HepG2 (cell line): ENCODE results near the gene PLA2G12B. TPM values are rescaled to one million over a fixed set of nuclear protein-coding genes. Genes with fewer than 3 reads are reported as not detected.
A peak's percentile ranks its signal among the peaks of the same experiment; 100 is the strongest.

Source experiments
- ATAC-seq: fragments of 200-7000 bp; cut with Tn5 transposase; 3 replicates; pipeline ENCODE4 v1.9.1; 2020; ENCODE audit warnings: mild to moderate bottlenecking, moderate library complexity
- BruUV-seq: library from RNA; stranded (reverse); fragments of 400-500 nt; replicated peaks from 2 replicates; lab custom pipeline; 2021; lab: Mats Ljungman, UMichigan
- CTCF ChIA-PET: fragments of 300-600 bp; formaldehyde crosslinking; extraction: SDS; loops from one replicate; lab custom pipeline; 2021; ENCODE audit warnings: low total read pairs, inconsistent platforms, low intra/inter-chr PET ratio; lab: Yijun Ruan, JAX
- POLR2A ChIA-PET: fragments of 350-600 bp; sonication (Branson Sonifier 250); formaldehyde crosslinking; loops from one replicate; lab custom pipeline; 2020; ENCODE audit warnings: antibody characterized with exemption, inconsistent platforms; lab: Yijun Ruan, JAX
- DNase-seq: peaks from one replicate; pipeline ENCODE4 v3.0.0-alpha.2; 2015; ENCODE audit warnings: low spot score
- FAIRE-seq: peaks from 3 replicates; lab custom pipeline; 2011; peaks lifted over from hg19 to GRCh38; lab: Jason Lieb, UNC
- H2AFZ ChIP-seq: one replicate; pipeline ENCODE4 v1.6.1; 2011; ENCODE audit warnings: low read length, inconsistent platforms
- H3K27ac ChIP-seq: fragments of 300-600 bp; 3 replicates; pipeline ENCODE4 v1.8.0; 2011; ENCODE audit warnings: mixed run types, mild to moderate bottlenecking, mixed read lengths, low read length, inconsistent platforms; ENCODE audit not compliant: insufficient read depth; ENCODE audit errors: extremely low read length
- H3K27me3 ChIP-seq, 2 experiments: fragments of 200-600 bp in 1 of 2; 2 replicates in 1 of 2; 3 replicates in 1 of 2; pipeline versions ENCODE4 v1.6.0 to v1.8.0; 2011; ENCODE audit warnings: low read length in 2 of 2, mild to moderate bottlenecking in 2 of 2, moderate library complexity in 2 of 2, inconsistent platforms in 1 of 2; ENCODE audit not compliant: insufficient read depth in 2 of 2, control insufficient read depth in 1 of 2
- H3K36me3 ChIP-seq, 2 experiments: fragments of 200-600 bp in 1 of 2; replicated peaks in 1 of 2; 2 replicates in 1 of 2; 3 replicates in 1 of 2; pipeline versions ENCODE4 v1.5.1 to v1.8.0; 2011; ENCODE audit warnings: low read length in 2 of 2, inconsistent platforms in 1 of 2; ENCODE audit not compliant: insufficient read depth in 2 of 2, control insufficient read depth in 1 of 2
- H3K4me1 ChIP-seq: 2 replicates; pipeline ENCODE4 v1.5.1; 2012; ENCODE audit warnings: low read length, inconsistent platforms; ENCODE audit not compliant: insufficient read depth
- H3K4me2 ChIP-seq: 2 replicates; pipeline ENCODE4 v1.6.0; 2011; ENCODE audit warnings: low read depth, low read length, inconsistent platforms
- H3K4me3 ChIP-seq, 3 experiments: fragments of 200-600 bp in 1 of 3; sonication (generic), shearing (Covaris generic) in 1 of 3; replicated peaks in 1 of 3; 2 replicates each; pipeline ENCODE4 v1.5.1; 2011 to 2016; ENCODE audit warnings: low read length in 3 of 3, inconsistent platforms in 2 of 3, low read depth in 2 of 3, mild to moderate bottlenecking in 2 of 3, control low read depth in 1 of 3, mixed read lengths in 1 of 3; ENCODE audit not compliant: insufficient read depth in 1 of 3
- H3K79me2 ChIP-seq: one replicate; pipeline ENCODE4 v1.6.1; 2011; ENCODE audit warnings: low read length, inconsistent platforms; ENCODE audit not compliant: insufficient read depth
- H3K9ac ChIP-seq: 2 replicates; pipeline ENCODE4 v1.6.0; 2011; ENCODE audit warnings: mild to moderate bottlenecking, low read depth, low read length, inconsistent platforms; ENCODE audit not compliant: insufficient read depth
- H3K9me3 ChIP-seq: 2 replicates; pipeline ENCODE4 v1.5.1; 2012; ENCODE audit warnings: mild to moderate bottlenecking, low read length
- H4K20me1 ChIP-seq: 2 replicates; pipeline ENCODE4 v1.6.0; 2011; ENCODE audit warnings: inconsistent platforms, mild to moderate bottlenecking, low read length, moderate library complexity; ENCODE audit not compliant: insufficient read depth
- EED ChIP-seq: sonication (generic); formaldehyde crosslinking; IDR thresholded peaks from 2 replicates; pipeline ENCODE4 v1.5.0; 2020; ENCODE audit warnings: mild to moderate bottlenecking, missing genetic modification reagents
- MED1 ChIP-seq: sonication (generic); formaldehyde crosslinking; IDR thresholded peaks from 2 replicates; pipeline ENCODE4 v1.4.0; 2020; ENCODE audit warnings: missing genetic modification reagents
- MNT ChIP-seq: fragments of 450-650 bp; IDR thresholded peaks from 2 replicates; pipeline ENCODE4 v1.6.1; 2016
- ZBTB8A ChIP-seq: sonication (generic); formaldehyde crosslinking; IDR thresholded peaks from 2 replicates; pipeline ENCODE4 v1.4.0; 2020; ENCODE audit warnings: mild to moderate bottlenecking, low read depth, missing genetic modification reagents, borderline replicate concordance
- ZNF614 ChIP-seq: IDR thresholded peaks from 2 replicates; pipeline ENCODE4 v1.6.1; 2018; ENCODE audit warnings: missing biosample characterization, missing genetic modification reagents, inconsistent platforms, borderline replicate concordance
- whole genome bisulfite sequencing: methylation state at CpG from one replicate; pipeline ENCODE4 v1.1.6; 2017; ENCODE audit warnings: low lambda C conversion rate; 5-methylcytosine and 5-hydroxymethylcytosine counted together
- in situ Hi-C: cut with HindIII; loops from 2 replicates; pipeline ENCODE4 v1.10.0; 2017; ENCODE audit warnings: low pct_unique_long_range_greater_than_20kb; ENCODE audit not compliant: extremely low pct_ligation_motif_present
- intact Hi-C: fragments of 100-400 bp; cut with micrococcal nuclease; formaldehyde crosslinking; loops from one replicate; pipeline ENCODE4 v1.10.0; 2022; ENCODE audit not compliant: unreplicated experiment
- polyA plus RNA-seq, 8 experiments: library from polyadenylated mRNA; depleted of rRNA in 3 of 8; stranded (reverse) in 7 of 8; unstranded in 1 of 8; fragments of >200 nt; fragmentation: Illumina TruSeq in 4 of 8; extraction: Trizol in 4 of 8; gene quantifications; 2 replicates each; pipeline versions ENCODE4 v1.2.1 to v1.2.3, GENCODE V29; 2011 to 2016; ENCODE audit warnings: low read depth in 4 of 8, missing spikeins in 1 of 8, mixed read lengths in 1 of 8; ENCODE audit not compliant: insufficient read depth in 1 of 8
- total RNA-seq, 5 experiments: library from RNA; depleted of rRNA; stranded (reverse); fragments of >200 nt; fragmentation: Illumina TruSeq; extraction: Trizol; gene quantifications; 2 replicates each; pipeline ENCODE4 v1.2.3, GENCODE V29; 2016; ENCODE audit warnings: low read depth in 1 of 5
- TF ChIP-seq, protein P1 (sequence below): sonication (generic); formaldehyde crosslinking; IDR thresholded peaks from 2 replicates; pipeline ENCODE4 v1.5.0; 2020; ENCODE audit warnings: mild to moderate bottlenecking, missing genetic modification reagents, borderline replicate concordance
- TF ChIP-seq, protein P2 (sequence below), 2 experiments: sonication (generic) in 1 of 2; formaldehyde crosslinking in 1 of 2; IDR thresholded peaks; 2 replicates each; pipeline versions ENCODE4 v1.4.0 to v1.6.1; 2016 to 2020; ENCODE audit warnings: borderline replicate concordance in 1 of 2, low read depth in 1 of 2, mild to moderate bottlenecking in 1 of 2, missing genetic modification reagents in 1 of 2

PLA2G12B gene
- total and polyA plus RNA-seq, 2 of the 13 experiments (the other 11 are each of a cell fraction or from before 2014, with no cell fraction given): 7.7 to 38.0 TPM

DNA sequence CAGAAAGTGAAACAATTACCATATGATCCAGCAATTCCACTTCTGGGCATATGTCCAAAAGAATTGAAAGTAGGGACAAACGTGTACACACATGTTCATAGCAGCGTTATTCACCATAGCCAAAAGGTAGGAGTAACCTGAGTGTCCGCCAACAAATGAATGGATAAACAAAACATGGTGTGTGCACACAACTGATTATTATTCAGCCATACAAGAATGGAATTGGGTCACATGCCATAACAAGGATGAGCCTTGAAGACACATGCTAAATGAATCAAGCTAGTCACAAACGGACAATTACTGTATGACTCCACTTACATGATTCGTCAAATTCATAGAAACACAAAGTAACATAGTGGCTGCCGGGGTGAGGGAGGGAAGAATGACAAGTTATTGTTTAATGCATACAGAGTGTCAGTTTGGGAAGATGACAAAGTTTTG is 65.2 kb downstream of the PLA2G12B start:
- no peak overlapping the region for H3K9ac ChIP-seq
- CTCF ChIA-PET: no interaction called here
- H3K27me3 ChIP-seq: no peaks in the 10 kb centered on the region; a peak in 1 of 5 replicates
- ATAC-seq (no peak), FAIRE-seq (no peak), DNase-seq (no peak)
- no peak overlapping the region for H3K4me2 ChIP-seq
- WGBS: 80% methylated on average over 6 of the region's 6 CpGs
- peaks cover 3% of the 10 kb centered on the region in 2 experiments; a peak in 2 of 5 replicates for H3K36me3 ChIP-seq
- H3K4me3 ChIP-seq: no peak overlapping the region
- no peak overlapping the region for H3K27ac ChIP-seq
- intact Hi-C loops: no loop called here
- peaks cover 24% of the 10 kb centered on the region for H3K4me1 ChIP-seq
- in situ Hi-C loops: no loop called here
- TF ChIP-seq MNT (peak; percentile 62; the same call in 1 of the 2 replicates), EED (CRISPR knock-in tag) (no peak)
- H2AFZ ChIP-seq: no peak overlapping the region
- POLR2A ChIA-PET: no interaction called here
- no peaks in the 10 kb centered on the region for H3K79me2 ChIP-seq
- H4K20me1 ChIP-seq: no peaks in the 10 kb centered on the region
- no peaks in the 10 kb centered on the region for H3K9me3 ChIP-seq
- BruUV-seq: no TSS peak

- peaks cover 18% of the 10 kb centered on the region for H3K4me1 ChIP-seq
- ATAC-seq (no peak), DNase-seq (no peak), FAIRE-seq (no peak)
- intact Hi-C loops: no loop called here
- no peaks in the 10 kb centered on the region for H3K79me2 ChIP-seq
- H3K4me3 ChIP-seq: no peak overlapping the region
- no peak overlapping the region for H3K9ac ChIP-seq
- H3K27ac ChIP-seq: no peak overlapping the region
- H3K9me3 ChIP-seq: no peaks in the 10 kb centered on the region
- POLR2A ChIA-PET: no interaction called here
- BruUV-seq: no TSS peak
- in situ Hi-C loops: no loop called here
- H2AFZ ChIP-seq: no peak overlapping the region
- H3K36me3 ChIP-seq: peaks cover 3% of the 10 kb centered on the region in 2 experiments; a peak in 2 of 5 replicates
- H4K20me1 ChIP-seq: no peaks in the 10 kb centered on the region
- H3K27me3 ChIP-seq: no peaks in the 10 kb centered on the region
- WGBS: 97% methylated on average over 7 of the region's 7 CpGs
- CTCF ChIA-PET: no interaction called here
- no peak overlapping the region for H3K4me2 ChIP-seq
- TF ChIP-seq MED1: no peak
- no peak for TF ChIP-seq ZNF614
- no peak for TF ChIP-seq ZBTB8A (CRISPR knock-in tag)
- TF ChIP-seq, protein P1, sequence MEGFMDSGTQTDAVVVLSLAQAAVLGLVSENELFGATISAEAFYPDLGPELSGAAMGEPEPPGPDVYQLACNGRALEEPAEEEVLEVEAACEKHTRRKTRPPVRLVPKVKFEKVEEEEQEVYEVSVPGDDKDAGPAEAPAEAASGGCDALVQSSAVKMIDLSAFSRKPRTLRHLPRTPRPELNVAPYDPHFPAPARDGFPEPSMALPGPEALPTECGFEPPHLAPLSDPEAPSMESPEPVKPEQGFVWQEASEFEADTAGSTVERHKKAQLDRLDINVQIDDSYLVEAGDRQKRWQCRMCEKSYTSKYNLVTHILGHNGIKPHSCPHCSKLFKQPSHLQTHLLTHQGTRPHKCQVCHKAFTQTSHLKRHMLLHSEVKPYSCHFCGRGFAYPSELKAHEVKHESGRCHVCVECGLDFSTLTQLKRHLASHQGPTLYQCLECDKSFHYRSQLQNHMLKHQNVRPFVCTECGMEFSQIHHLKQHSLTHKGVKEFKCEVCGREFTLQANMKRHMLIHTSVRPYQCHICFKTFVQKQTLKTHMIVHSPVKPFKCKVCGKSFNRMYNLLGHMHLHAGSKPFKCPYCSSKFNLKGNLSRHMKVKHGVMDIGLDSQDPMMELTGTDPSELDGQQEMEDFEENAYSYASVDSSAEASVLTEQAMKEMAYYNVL (CRISPR knock-in tag): no peak
- TF ChIP-seq, protein P2, sequence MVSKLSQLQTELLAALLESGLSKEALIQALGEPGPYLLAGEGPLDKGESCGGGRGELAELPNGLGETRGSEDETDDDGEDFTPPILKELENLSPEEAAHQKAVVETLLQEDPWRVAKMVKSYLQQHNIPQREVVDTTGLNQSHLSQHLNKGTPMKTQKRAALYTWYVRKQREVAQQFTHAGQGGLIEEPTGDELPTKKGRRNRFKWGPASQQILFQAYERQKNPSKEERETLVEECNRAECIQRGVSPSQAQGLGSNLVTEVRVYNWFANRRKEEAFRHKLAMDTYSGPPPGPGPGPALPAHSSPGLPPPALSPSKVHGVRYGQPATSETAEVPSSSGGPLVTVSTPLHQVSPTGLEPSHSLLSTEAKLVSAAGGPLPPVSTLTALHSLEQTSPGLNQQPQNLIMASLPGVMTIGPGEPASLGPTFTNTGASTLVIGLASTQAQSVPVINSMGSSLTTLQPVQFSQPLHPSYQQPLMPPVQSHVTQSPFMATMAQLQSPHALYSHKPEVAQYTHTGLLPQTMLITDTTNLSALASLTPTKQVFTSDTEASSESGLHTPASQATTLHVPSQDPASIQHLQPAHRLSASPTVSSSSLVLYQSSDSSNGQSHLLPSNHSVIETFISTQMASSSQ (IDR thresholded peaks at IDR 0.05; ENCODE audit: low read depth): no peak
- TF ChIP-seq, protein P2 (CRISPR knock-in tag; IDR thresholded peaks at IDR 0.05; ENCODE audit: borderline replicate concordance): no peak
Observed at GRCh38 chr10:72888151-72888638, 66.4 kb downstream of the PLA2G12B start.
